ENCODE data around the gene TTC8.

DNA sequence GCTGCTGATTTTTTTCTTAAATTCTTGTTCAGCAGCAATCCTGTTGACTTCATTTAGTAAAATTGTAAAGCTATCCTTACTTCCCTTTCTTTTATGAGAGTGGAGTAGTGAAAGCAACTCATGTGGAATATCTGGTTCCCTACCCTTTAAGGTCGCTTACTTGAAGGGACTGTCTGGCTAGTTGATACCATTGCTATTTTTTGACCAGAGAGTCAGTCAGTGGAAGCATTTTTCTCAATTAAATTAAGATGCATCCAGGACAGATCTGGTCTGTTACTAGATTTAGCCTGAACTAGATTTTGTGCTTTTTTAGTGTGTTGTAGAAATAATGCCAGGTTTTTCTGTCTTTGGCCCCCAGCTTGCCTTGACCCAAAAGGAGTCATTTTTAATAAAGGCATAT is 18.0 kb downstream of the TTC8 start:
- TF ChIP-seq ZNF274 (IDR thresholded peaks at IDR 0.05; ENCODE audit: low read depth, low read length) (no peak), SUZ12 (IDR thresholded peaks at IDR 0.05; ENCODE audit: extremely low read depth, insufficient read depth, insufficient read length) (no peak)
